Cardiac septum (tissue), 1 donor: ENCODE measurements around the gene TMEM50A. TPM values are rescaled to one million over a fixed set of nuclear protein-coding genes. Genes with fewer than 3 reads are reported as not detected.
"Not testable (repeated sequence)": the region's sequence is repeated elsewhere in the genome, so short reads cannot be mapped to it uniquely, and the experiment has no call there.

Source experiments
- DNase-seq: peaks from one replicate; pipeline ENCODE4 v3.0.0-alpha.2; 2020; ENCODE audit warnings: low spot score
- intact Hi-C: fragments of 100-400 bp; cut with DNase I; formaldehyde crosslinking; loops from one replicate; pipeline ENCODE4 v1.14.0; 2022
- total RNA-seq: library from RNA; stranded (reverse); fragmentation: NEBNext Ultra II Directional; extraction: Animal tissue kit (Norgen Biotek cat#: 25700); gene quantifications from one replicate; pipeline ENCODE4 v1.2.1, GENCODE V29; 2021
- donor health status: DM: no; HTN: no; CAD: no.

Gene TMEM50A
- total RNA-seq, 1 donor from 2014 or later: 97.7 TPM

GRCh38 chr1:25371757-25372156, 33.6 kb downstream of the TMEM50A start:
- intact Hi-C loops, DNase-seq: not testable (repeated sequence)

DNA sequence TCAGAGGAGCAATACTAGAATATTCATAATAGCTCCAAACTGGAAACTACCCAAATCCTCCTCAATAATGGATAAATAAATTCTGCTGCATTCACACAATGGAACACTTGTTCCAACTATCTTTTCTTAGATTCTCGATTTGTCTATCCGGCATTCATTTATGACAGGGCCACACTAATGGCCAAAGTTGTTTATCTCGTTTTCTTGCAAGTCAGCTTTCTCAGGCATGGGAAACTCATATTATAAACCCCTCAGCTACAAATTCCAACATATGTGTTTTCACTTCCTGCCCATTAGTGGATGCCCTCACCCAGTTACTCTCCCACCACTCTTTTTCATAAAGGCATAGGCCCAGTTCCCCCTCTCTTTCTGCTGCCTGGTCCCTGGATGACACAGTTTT, 40.2 kb downstream of the TMEM50A start:
- intact Hi-C loops: not testable (repeated sequence)

GRCh38 chr1:25382543-25382942, 44.4 kb downstream of the TMEM50A start:
- intact Hi-C loops: not testable (repeated sequence)

More for the DNA sequence above, 40.2 kb downstream of the TMEM50A start:
- not testable (repeated sequence) for DNase-seq

DNA sequence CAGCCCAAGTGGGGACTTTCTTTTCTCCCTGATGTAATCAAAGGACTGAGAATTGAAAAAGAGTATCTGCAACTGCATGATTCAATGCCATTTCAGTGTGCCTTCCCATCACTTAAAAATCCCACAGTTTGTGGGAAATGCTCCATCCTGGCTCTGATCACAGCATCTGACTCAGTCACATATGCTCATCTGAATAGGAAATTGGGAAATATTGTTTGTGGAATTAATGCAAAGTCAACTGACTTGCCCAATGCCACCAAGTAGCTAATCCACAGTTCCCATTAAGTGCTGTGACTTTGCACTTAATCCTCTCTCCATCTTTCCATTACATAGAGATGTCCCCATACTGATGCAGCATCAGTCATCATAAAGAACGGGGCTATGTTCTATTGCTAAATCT, 45.0 kb downstream of the TMEM50A start:
- intact Hi-C loops, DNase-seq: not testable (repeated sequence)

More at GRCh38 chr1:25382543-25382942, 44.4 kb downstream of the TMEM50A start:
- DNase-seq: not testable (repeated sequence)

DNA sequence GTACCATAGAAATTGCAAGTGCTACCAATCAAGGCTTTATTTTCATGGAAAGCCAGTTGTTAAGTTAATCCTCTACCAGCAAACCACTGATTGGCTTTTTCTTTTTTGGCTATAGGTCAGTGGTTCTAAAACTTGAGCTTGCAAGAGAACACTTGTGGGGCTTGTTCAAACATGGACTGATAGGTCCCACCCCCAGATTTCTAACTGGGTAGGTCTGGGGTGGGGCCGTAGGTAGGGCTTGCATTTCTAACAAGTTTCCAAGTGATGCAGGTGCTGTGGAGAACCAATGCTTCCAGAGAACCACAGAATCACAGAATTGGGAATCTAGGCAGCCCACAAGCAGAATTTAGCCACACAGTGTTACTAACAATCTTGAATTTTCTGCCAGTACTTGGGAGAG, 45.7 kb downstream of the TMEM50A start:
- DNase-seq, intact Hi-C loops: not testable (repeated sequence)

- intact Hi-C loops, DNase-seq: not testable (repeated sequence)
Observed at GRCh38 chr1:25387096-25387495, 49.0 kb downstream of the TMEM50A start.

GRCh38 chr1:25388691-25389090, 50.6 kb downstream of the TMEM50A start:
- DNase-seq, intact Hi-C loops: not testable (repeated sequence)

DNA sequence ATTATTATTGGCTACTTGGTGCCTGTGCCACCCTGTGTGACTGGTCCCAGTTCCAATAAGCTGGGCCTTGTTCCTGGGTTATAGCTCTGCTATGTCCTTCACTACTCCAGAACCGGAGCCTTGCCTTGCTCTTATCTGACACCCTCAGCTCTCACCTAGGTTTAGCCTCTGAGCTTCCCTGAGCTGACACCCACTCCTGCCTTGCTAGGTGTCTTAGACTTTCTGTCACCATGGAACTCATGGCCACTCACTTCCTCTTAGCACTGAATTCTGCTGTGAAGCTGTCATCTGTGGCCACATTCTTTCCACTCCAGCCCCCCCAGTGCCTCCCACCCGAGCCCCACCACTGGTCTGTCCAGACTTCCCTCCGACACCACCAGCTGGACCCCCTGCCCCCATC, 51.6 kb downstream of the TMEM50A start:
- intact Hi-C loops, DNase-seq: not testable (repeated sequence)

DNA sequence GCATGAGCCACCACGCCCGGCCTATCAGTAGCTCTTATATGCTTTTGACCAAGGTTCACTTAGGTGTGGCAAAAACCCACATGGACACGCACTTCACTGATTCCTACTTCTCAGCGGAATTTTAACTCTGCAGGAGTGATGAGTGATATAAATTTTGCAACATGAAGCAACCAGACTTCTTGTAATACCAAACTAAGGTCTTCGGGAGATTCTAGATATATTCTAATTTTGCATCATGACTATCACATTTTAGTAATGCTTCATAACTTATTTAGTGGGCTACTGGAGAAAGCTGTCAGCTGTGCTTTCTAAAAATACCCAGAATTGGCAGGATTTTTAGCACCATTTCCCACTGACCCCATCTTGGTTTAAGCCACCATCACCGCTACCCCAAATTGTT, 54.7 kb downstream of the TMEM50A start:
- intact Hi-C loops: no loop called here
- no peak for DNase-seq

GRCh38 chr1:25397549-25397948, 59.4 kb downstream of the TMEM50A start:
- DNase-seq, intact Hi-C loops: not testable (repeated sequence)

DNA sequence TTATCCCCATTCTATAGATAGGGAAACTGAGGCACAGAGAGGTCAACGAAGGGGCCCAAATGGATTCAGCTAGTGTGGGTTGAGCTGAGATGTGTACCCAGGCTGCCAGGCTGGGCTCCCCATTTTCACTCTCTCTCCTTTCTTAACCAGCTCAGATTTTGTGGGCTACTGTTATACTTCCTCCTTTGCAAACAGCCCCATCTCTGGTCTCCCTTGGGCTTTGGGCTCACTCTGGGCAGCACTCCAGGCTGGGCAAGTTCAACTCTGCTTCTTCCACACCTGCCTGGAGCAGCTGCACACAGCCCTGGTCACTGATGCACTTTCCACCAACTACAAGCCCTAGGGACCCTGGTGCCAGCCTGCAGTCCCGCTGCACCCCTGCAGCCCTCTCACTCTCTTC, 59.9 kb downstream of the TMEM50A start:
- intact Hi-C loops, DNase-seq: not testable (repeated sequence)

GRCh38 chr1:25402947-25403803, 65.0 kb downstream of the TMEM50A start:
- DNase-seq: not testable (repeated sequence)
- intact Hi-C loops: loop anchor here (5.0 kb wide), 1 partner anchor 114 kb away; no protein-coding TSS in a partner anchor

- intact Hi-C loops, DNase-seq: not testable (repeated sequence)
Observed at GRCh38 chr1:25405731-25406305, 67.7 kb downstream of the TMEM50A start.

DNA sequence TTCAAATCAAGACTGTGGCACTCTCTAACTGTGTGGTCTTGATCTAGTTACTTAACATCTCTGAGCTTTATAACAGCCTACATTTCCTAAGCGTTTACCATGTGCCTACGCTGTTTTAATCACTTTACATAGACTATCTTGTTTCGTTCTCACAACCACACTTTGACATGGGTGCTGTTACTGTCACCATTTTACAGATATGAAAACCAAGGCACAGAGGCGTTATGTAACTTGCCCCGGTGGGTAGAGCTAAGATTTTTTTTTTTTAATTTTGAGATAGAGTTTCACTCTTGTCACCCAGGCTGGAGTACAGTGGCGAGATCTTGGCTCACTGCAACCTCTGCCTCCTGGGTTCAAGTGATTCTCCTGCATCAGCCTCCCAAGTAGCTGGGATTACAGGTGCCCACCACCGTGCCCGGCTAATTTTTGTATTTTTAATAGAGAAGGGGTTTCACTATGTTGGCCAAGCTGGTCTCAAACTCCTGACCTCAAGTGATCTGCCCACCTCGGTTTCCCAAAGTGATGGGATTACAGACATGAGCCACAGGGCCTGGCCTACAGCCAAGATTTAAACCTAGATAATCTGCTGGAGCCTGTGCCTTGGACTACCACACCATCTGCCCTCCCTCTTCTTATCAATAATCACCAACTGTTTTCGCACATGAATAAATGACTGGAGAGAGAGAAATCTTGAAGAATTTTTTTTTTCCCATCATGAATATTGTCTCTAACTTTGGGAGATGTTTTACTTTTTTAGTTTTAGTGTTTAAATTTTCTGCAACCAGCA, 71.7 kb downstream of the TMEM50A start:
- intact Hi-C loops, DNase-seq: not testable (repeated sequence)

Other genes with a start within 250 kb of the TMEM50A start
- gene SYF2, start 105.8 kb upstream of the TMEM50A start, total RNA-seq: 35.4 TPM
- 52.2 TPM for gene RSRP1, start 90.9 kb upstream of the TMEM50A start, total RNA-seq
- not detected for gene RHD, start 65.8 kb upstream of the TMEM50A start, total RNA-seq
- 0.57 TPM for gene RHCE, start 82.5 kb downstream of the TMEM50A start, total RNA-seq
- 10.3 TPM for gene MACO1, start 92.6 kb downstream of the TMEM50A start, total RNA-seq
- gene LDLRAP1, start 205.3 kb downstream of the TMEM50A start, total RNA-seq: 14.4 TPM